ENCODE data around the gene MKKS. TPM values are rescaled to one million over a fixed set of nuclear protein-coding genes. Genes with fewer than 3 reads are reported as not detected.

The MKKS gene
- total and polyA plus RNA-seq, 2 experiments from 2014 or later = 15.0 to 17.4 TPM

GRCh38 chr20:10379761-10380160 is 54.3 kb downstream of the MKKS start:
- H3K79me2 ChIP-seq = no peaks in the 10 kb centered on the region
- WGBS (ENCODE audit: low lambda C conversion rate, missing lambda C conversion rate) = 93% methylated on average over 7 of the region's 7 CpGs
- no peak overlapping the region for H3K27ac ChIP-seq
- no peak overlapping the region for H3K4me2 ChIP-seq
- H3K4me1 ChIP-seq (ENCODE audit: insufficient read depth) = no peaks in the 10 kb centered on the region
- no peak overlapping the region for H3K4me3 ChIP-seq
- TF ChIP-seq, protein P1, sequence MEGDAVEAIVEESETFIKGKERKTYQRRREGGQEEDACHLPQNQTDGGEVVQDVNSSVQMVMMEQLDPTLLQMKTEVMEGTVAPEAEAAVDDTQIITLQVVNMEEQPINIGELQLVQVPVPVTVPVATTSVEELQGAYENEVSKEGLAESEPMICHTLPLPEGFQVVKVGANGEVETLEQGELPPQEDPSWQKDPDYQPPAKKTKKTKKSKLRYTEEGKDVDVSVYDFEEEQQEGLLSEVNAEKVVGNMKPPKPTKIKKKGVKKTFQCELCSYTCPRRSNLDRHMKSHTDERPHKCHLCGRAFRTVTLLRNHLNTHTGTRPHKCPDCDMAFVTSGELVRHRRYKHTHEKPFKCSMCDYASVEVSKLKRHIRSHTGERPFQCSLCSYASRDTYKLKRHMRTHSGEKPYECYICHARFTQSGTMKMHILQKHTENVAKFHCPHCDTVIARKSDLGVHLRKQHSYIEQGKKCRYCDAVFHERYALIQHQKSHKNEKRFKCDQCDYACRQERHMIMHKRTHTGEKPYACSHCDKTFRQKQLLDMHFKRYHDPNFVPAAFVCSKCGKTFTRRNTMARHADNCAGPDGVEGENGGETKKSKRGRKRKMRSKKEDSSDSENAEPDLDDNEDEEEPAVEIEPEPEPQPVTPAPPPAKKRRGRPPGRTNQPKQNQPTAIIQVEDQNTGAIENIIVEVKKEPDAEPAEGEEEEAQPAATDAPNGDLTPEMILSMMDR (IDR thresholded peaks at IDR 0.05; ENCODE audit: poor library complexity) = no peak
- TF ChIP-seq EZH2phosphoT487 (IDR thresholded peaks at IDR 0.05; ENCODE audit: low read depth, severe bottlenecking, unreplicated experiment) (no peak), EZH2 (IDR thresholded peaks at IDR 0.05; ENCODE audit: borderline replicate concordance) (no peak)
- H3K27me3 ChIP-seq = no peaks in the 10 kb centered on the region
- no peaks in the 10 kb centered on the region for H3K9me2 ChIP-seq (replicated peaks; ENCODE audit: insufficient read depth)
- no peak for DNase-seq (ENCODE audit: low spot score)
- H4K20me1 ChIP-seq (ENCODE audit: insufficient read depth, poor library complexity, severe bottlenecking) = no peaks in the 10 kb centered on the region
- no peak overlapping the region for H2AFZ ChIP-seq
- no peaks in the 10 kb centered on the region for H3K9me3 ChIP-seq (ENCODE audit: low read depth)
- H3K36me3 ChIP-seq (replicated peaks; ENCODE audit: insufficient read depth, low read depth) = no peaks in the 10 kb centered on the region

GRCh38 chr20:10376270-10377075 is 57.5 kb downstream of the MKKS start:
- Histone ChIP-seq H3K4me2 (no peak overlapping the region), H3K79me2 (no peaks in the 10 kb centered on the region), H2AFZ (no peak overlapping the region), H3K4me1 (ENCODE audit: insufficient read depth) (no peaks in the 10 kb centered on the region), H3K4me3 (no peak overlapping the region), H3K9me3 (ENCODE audit: low read depth) (no peaks in the 10 kb centered on the region), H4K20me1 (ENCODE audit: insufficient read depth, poor library complexity, severe bottlenecking) (no peaks in the 10 kb centered on the region), H3K36me3 (replicated peaks; ENCODE audit: insufficient read depth, low read depth) (no peaks in the 10 kb centered on the region), H3K27me3 (no peaks in the 10 kb centered on the region), H3K27ac (no peak overlapping the region), H3K9me2 (replicated peaks; ENCODE audit: insufficient read depth) (no peaks in the 10 kb centered on the region)
- 92% methylated on average over 6 of the region's 6 CpGs for WGBS (ENCODE audit: low lambda C conversion rate, missing lambda C conversion rate)
- no peak for TF ChIP-seq EZH2phosphoT487 (IDR thresholded peaks at IDR 0.05; ENCODE audit: low read depth, severe bottlenecking, unreplicated experiment)
- TF ChIP-seq, protein P1 (IDR thresholded peaks at IDR 0.05; ENCODE audit: poor library complexity) = no peak
- no peak for TF ChIP-seq EZH2 (IDR thresholded peaks at IDR 0.05; ENCODE audit: borderline replicate concordance)
- no peak for DNase-seq (ENCODE audit: low spot score)

DNA sequence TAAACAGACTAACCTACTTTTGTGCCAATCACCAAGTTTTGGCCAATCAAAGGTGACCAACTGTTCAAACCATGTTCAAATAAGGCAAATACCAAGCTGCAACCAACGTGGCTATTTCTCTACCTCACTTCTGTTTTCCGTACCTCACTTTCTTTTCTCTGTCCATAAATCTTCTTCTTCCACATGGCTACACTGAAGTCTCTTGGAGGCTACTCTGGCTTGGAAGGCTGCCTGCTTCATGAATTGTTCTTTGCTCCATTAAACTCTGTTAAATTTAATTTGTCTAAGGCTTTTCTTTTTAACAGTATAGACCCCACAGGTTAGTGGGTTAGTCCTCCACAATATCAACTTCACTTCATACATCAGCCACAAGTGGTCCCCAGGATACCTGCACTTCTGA is 58.8 kb downstream of the MKKS start:
- no peak overlapping the region for H2AFZ ChIP-seq
- no peaks in the 10 kb centered on the region for H3K79me2 ChIP-seq
- no peak overlapping the region for H3K27ac ChIP-seq
- no peaks in the 10 kb centered on the region for H3K36me3 ChIP-seq (replicated peaks; ENCODE audit: insufficient read depth, low read depth)
- 89% methylated on average over 2 of the region's 2 CpGs for WGBS (ENCODE audit: low lambda C conversion rate, missing lambda C conversion rate)
- no peaks in the 10 kb centered on the region for H3K9me2 ChIP-seq (replicated peaks; ENCODE audit: insufficient read depth)
- H3K27me3 ChIP-seq = no peaks in the 10 kb centered on the region
- no peaks in the 10 kb centered on the region for H4K20me1 ChIP-seq (ENCODE audit: insufficient read depth, poor library complexity, severe bottlenecking)
- DNase-seq (ENCODE audit: low spot score) = no peak
- H3K9me3 ChIP-seq (ENCODE audit: low read depth) = no peaks in the 10 kb centered on the region
- no peak overlapping the region for H3K4me3 ChIP-seq
- no peak for TF ChIP-seq EZH2 (IDR thresholded peaks at IDR 0.05; ENCODE audit: borderline replicate concordance)
- no peak for TF ChIP-seq EZH2phosphoT487 (IDR thresholded peaks at IDR 0.05; ENCODE audit: low read depth, severe bottlenecking, unreplicated experiment)
- TF ChIP-seq, protein P1 (IDR thresholded peaks at IDR 0.05; ENCODE audit: poor library complexity) = no peak
- no peak overlapping the region for H3K4me2 ChIP-seq
- no peaks in the 10 kb centered on the region for H3K4me1 ChIP-seq (ENCODE audit: insufficient read depth)

Data from hepatocyte (in vitro differentiated cells).